HepG2 (cell line): Measurements from ENCODE around the gene TTPAL. TPM values are rescaled to one million over a fixed set of nuclear protein-coding genes. Genes with fewer than 3 reads are reported as not detected.

Experiments
- DMAP1 ChIP-seq: IDR thresholded peaks from 2 replicates; pipeline ENCODE4 v1.6.1; 2016
- ELF3 ChIP-seq: IDR thresholded peaks from 2 replicates; pipeline ENCODE4 v1.6.1; 2016; ENCODE audit warnings: missing genetic modification reagents, missing compliant biosample characterization
- FIP1L1 ChIP-seq: fragments of 200-400 bp; formaldehyde crosslinking; IDR thresholded peaks from 2 replicates; pipeline ENCODE4 v1.6.1; 2018; ENCODE audit warnings: low read depth, mild to moderate bottlenecking, low read length, moderate library complexity, borderline replicate concordance; ENCODE audit not compliant: insufficient read depth
- FOSL1 ChIP-seq: sonication (generic); formaldehyde crosslinking; IDR thresholded peaks from 2 replicates; pipeline ENCODE4 v1.9.0; 2021; ENCODE audit warnings: missing genetic modification reagents, borderline replicate concordance
- KDM3A ChIP-seq: IDR thresholded peaks from 2 replicates; pipeline ENCODE4 v1.6.1; 2018; ENCODE audit warnings: low read depth, missing compliant biosample characterization
- MAFK ChIP-seq, 2 experiments: IDR thresholded peaks in 1 of 2; conservative IDR thresholded peaks in 1 of 2; 2 replicates each; pipeline ENCODE4 v1.6.1; 2011; ENCODE audit warnings: improper control_type of control experiment in 2 of 2, low read length in 2 of 2
- NONO ChIP-seq, 2 experiments: fragments of 450-650 bp in 1 of 2; sonication (generic) in 1 of 2; formaldehyde crosslinking in 1 of 2; IDR thresholded peaks in 1 of 2; conservative IDR thresholded peaks in 1 of 2; 2 replicates each; pipeline versions ENCODE4 v1.6.1 to v1.8.0; 2017 to 2022; ENCODE audit warnings: mild to moderate bottlenecking in 1 of 2, missing genetic modification reagents in 1 of 2, moderate library complexity in 1 of 2
- NR2F1 ChIP-seq, 2 experiments: fragments of 450-650 bp in 1 of 2; formaldehyde crosslinking in 1 of 2; IDR thresholded peaks; 2 replicates each; pipeline versions ENCODE4 v1.5.0 to v1.6.1; 2016 to 2020; ENCODE audit warnings: mild to moderate bottlenecking in 1 of 2, missing compliant biosample characterization in 1 of 2, missing genetic modification reagents in 1 of 2, moderate library complexity in 1 of 2
- RBFOX2 ChIP-seq: fragments of 200-400 bp; formaldehyde crosslinking; IDR thresholded peaks from 2 replicates; pipeline ENCODE4 v1.6.1; 2017; ENCODE audit warnings: low read depth, mild to moderate bottlenecking, low read length
- SUZ12 ChIP-seq: fragments of 150-350 bp; IDR thresholded peaks from 2 replicates; pipeline ENCODE4 v1.6.1; 2014; ENCODE audit warnings: low read depth, low read length
- TAF15 ChIP-seq: fragments of 200-400 bp; formaldehyde crosslinking; IDR thresholded peaks from one replicate; pipeline ENCODE4 v1.6.1; 2018; ENCODE audit warnings: mild to moderate bottlenecking, low read depth, low read length; ENCODE audit not compliant: poor library complexity, severe bottlenecking
- TIGD3 ChIP-seq: sonication (generic); formaldehyde crosslinking; IDR thresholded peaks from 2 replicates; pipeline ENCODE4 v1.5.1; 2020; ENCODE audit warnings: mild to moderate bottlenecking, missing genetic modification reagents, borderline replicate concordance
- ZBTB46 ChIP-seq: sonication (generic); formaldehyde crosslinking; IDR thresholded peaks from 2 replicates; pipeline ENCODE4 v1.4.0; 2020; ENCODE audit warnings: mild to moderate bottlenecking, missing genetic modification reagents, borderline replicate concordance
- ZFP36L2 ChIP-seq: sonication (generic); formaldehyde crosslinking; IDR thresholded peaks from 2 replicates; pipeline ENCODE4 v1.4.0; 2020; ENCODE audit warnings: missing genetic modification reagents
- ZNF12 ChIP-seq: sonication (generic); formaldehyde crosslinking; IDR thresholded peaks from 2 replicates; pipeline ENCODE4 v1.5.0; 2020; ENCODE audit warnings: missing genetic modification reagents
- ZNF30 ChIP-seq: sonication (generic); formaldehyde crosslinking; IDR thresholded peaks from 2 replicates; pipeline ENCODE4 v1.5.0; 2020; ENCODE audit warnings: mild to moderate bottlenecking, missing genetic modification reagents
- ZNF335 ChIP-seq: sonication (generic); formaldehyde crosslinking; IDR thresholded peaks from 2 replicates; pipeline ENCODE4 v1.4.0; 2020; ENCODE audit warnings: missing genetic modification reagents
- ZNF432 ChIP-seq: sonication (generic); formaldehyde crosslinking; IDR thresholded peaks from 2 replicates; pipeline ENCODE4 v1.5.0; 2020; ENCODE audit warnings: missing genetic modification reagents, mild to moderate bottlenecking, borderline replicate concordance
- ZNF629 ChIP-seq: sonication (generic); formaldehyde crosslinking; conservative IDR thresholded peaks from 2 replicates; pipeline ENCODE4 v1.5.0; 2020; ENCODE audit warnings: missing genetic modification reagents
- ZNF737 ChIP-seq: sonication (generic); formaldehyde crosslinking; IDR thresholded peaks from 2 replicates; pipeline ENCODE4 v1.5.0; 2020; ENCODE audit warnings: missing genetic modification reagents, mild to moderate bottlenecking, borderline replicate concordance
- ZNF761 ChIP-seq: sonication (generic); formaldehyde crosslinking; conservative IDR thresholded peaks from 2 replicates; pipeline ENCODE4 v1.4.0; 2020; ENCODE audit warnings: mild to moderate bottlenecking, missing genetic modification reagents
- ZSCAN30 ChIP-seq: sonication (generic); formaldehyde crosslinking; IDR thresholded peaks from 2 replicates; pipeline ENCODE4 v1.5.0; 2020; ENCODE audit warnings: mild to moderate bottlenecking, missing genetic modification reagents
- polyA plus RNA-seq, 8 experiments: library from polyadenylated mRNA; depleted of rRNA in 3 of 8; stranded (reverse) in 7 of 8; unstranded in 1 of 8; fragments of >200 nt; fragmentation: Illumina TruSeq in 4 of 8; extraction: Trizol in 4 of 8; gene quantifications; 2 replicates each; pipeline versions ENCODE4 v1.2.1 to v1.2.3, GENCODE V29; 2011 to 2016; ENCODE audit warnings: low read depth in 4 of 8, missing spikeins in 1 of 8, mixed read lengths in 1 of 8; ENCODE audit not compliant: insufficient read depth in 1 of 8
- total RNA-seq, 5 experiments: library from RNA; depleted of rRNA; stranded (reverse); fragments of >200 nt; fragmentation: Illumina TruSeq; extraction: Trizol; gene quantifications; 2 replicates each; pipeline ENCODE4 v1.2.3, GENCODE V29; 2016; ENCODE audit warnings: low read depth in 1 of 5
- TF ChIP-seq, protein P1 (sequence below): IDR thresholded peaks from 2 replicates; pipeline ENCODE4 v1.6.1; 2018; ENCODE audit warnings: missing genetic modification reagents
- TF ChIP-seq, protein P2 (sequence below): sonication (generic); formaldehyde crosslinking; conservative IDR thresholded peaks from 2 replicates; pipeline ENCODE4 v1.4.0; 2020; ENCODE audit warnings: missing genetic modification reagents

Gene TTPAL
- total and polyA plus RNA-seq, 2 of the 13 experiments (the other 11 are each of a cell fraction or from before 2014, with no cell fraction given), result 4.3 to 18.8 TPM

DNA sequence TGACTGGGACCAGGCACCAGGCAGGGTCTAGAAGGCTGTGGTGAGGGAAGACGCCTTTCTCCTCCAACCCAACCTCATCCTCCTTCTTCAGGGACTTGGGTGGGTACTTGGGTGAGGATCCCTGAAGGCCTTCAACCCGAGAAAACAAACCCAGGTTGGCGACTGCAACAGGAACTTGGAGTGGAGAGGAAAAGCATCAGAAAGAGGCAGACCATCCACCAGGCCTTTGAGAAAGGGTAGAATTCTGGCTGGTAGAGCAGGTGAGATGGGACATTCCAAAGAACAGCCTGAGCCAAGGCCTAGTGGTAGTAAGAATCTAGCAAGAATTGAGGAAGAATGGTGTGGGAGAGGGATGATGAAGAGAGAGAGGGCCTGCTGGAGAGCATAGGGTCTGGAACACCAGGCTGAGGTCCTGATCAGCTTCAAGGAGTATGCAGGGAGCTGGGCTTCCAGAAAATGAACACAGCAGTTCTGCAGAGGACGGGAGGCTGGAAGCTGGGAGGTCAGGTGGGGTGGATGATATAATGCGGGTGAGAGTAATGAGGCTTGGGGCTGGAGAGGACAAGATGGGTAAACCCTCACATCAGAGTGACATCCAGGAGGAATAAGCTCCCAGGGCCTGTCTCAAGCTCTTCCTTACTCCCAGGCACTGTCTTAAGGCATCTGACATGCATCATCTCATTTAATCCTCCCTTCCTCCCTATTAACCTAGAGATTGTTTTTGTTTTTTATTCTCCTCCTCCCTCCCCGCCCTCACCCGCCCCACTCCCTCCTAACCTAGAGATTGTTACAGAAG, 45.2 kb upstream of the TTPAL start (continued):
- no peak for TF ChIP-seq MAFK (conservative IDR thresholded peaks at IDR 0.05 in 1 of 2, IDR thresholded peaks at IDR 0.05 in 1 of 2; ENCODE audit: low read length in 2 of 2)
- TF ChIP-seq ZSCAN30, result no peak
- TF ChIP-seq TIGD3 (CRISPR knock-in tag), result no peak
- TF ChIP-seq DMAP1 (CRISPR knock-in tag), result no peak
- TF ChIP-seq ZNF629, result no peak
- TF ChIP-seq ZFP36L2 (CRISPR knock-in tag), result no peak
- TF ChIP-seq FOSL1, result no peak
- TF ChIP-seq ZNF432 (CRISPR knock-in tag), result no peak
- TF ChIP-seq NR2F1 (CRISPR knock-in tag; IDR thresholded peaks at IDR 0.05), result no peak
- TF ChIP-seq, protein P1, sequence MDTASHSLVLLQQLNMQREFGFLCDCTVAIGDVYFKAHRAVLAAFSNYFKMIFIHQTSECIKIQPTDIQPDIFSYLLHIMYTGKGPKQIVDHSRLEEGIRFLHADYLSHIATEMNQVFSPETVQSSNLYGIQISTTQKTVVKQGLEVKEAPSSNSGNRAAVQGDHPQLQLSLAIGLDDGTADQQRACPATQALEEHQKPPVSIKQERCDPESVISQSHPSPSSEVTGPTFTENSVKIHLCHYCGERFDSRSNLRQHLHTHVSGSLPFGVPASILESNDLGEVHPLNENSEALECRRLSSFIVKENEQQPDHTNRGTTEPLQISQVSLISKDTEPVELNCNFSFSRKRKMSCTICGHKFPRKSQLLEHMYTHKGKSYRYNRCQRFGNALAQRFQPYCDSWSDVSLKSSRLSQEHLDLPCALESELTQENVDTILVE (CRISPR knock-in tag), result no peak
- no peak for TF ChIP-seq NONO (IDR thresholded peaks at IDR 0.05)
- TF ChIP-seq NONO (CRISPR knock-in tag; conservative IDR thresholded peaks at IDR 0.05), result peak; percentile 58; the same call in 1 of the 2 replicates
- no peak for TF ChIP-seq ELF3 (CRISPR knock-in tag)
- 0 out of 2 replicates have a peak, but pooled peaks have one; percentile 8 for TF ChIP-seq ZNF737 (CRISPR knock-in tag)
- TF ChIP-seq ZNF12 (CRISPR knock-in tag), result no peak
- no peak for TF ChIP-seq KDM3A
- no peak for TF ChIP-seq ZNF30 (CRISPR knock-in tag)
- no peak for TF ChIP-seq FIP1L1
- TF ChIP-seq, protein P2, sequence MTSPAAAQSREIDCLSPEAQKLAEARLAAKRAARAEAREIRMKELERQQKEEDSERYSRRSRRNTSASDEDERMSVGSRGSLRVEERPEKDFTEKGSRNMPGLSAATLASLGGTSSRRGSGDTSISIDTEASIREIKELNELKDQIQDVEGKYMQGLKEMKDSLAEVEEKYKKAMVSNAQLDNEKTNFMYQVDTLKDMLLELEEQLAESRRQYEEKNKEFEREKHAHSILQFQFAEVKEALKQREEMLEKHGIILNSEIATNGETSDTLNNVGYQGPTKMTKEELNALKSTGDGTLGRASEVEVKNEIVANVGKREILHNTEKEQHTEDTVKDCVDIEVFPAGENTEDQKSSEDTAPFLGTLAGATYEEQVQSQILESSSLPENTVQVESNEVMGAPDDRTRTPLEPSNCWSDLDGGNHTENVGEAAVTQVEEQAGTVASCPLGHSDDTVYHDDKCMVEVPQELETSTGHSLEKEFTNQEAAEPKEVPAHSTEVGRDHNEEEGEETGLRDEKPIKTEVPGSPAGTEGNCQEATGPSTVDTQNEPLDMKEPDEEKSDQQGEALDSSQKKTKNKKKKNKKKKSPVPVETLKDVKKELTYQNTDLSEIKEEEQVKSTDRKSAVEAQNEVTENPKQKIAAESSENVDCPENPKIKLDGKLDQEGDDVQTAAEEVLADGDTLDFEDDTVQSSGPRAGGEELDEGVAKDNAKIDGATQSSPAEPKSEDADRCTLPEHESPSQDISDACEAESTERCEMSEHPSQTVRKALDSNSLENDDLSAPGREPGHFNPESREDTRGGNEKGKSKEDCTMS, result no peak
- no peak for TF ChIP-seq ZNF335 (CRISPR knock-in tag)
- no peak for TF ChIP-seq SUZ12
- TF ChIP-seq RBFOX2, result peak; percentile 60
- no peak for TF ChIP-seq TAF15
- TF ChIP-seq ZNF761 (CRISPR knock-in tag), result no peak
- TF ChIP-seq ZBTB46 (CRISPR knock-in tag), result no peak
